Right lobe of liver (tissue), 6 donors: ENCODE data around the gene RBM33. TPM values are rescaled to one million over a fixed set of nuclear protein-coding genes. Genes with fewer than 3 reads are reported as not detected.
A peak's percentile ranks its signal among the peaks of the same experiment; 100 is the strongest.

Experiments used
- ATAC-seq, 4 donors: fragments of 200-7000 bp; cut with Tn5 transposase; one replicate each; pipeline ENCODE4 v1.9.1; 2020; ENCODE audit warnings: mild to moderate bottlenecking in 4 of 4, moderate library complexity in 4 of 4
- DNase-seq, 3 donors: peaks; one replicate each; pipeline ENCODE4 v3.0.0-alpha.2; 2020
- H3K27ac ChIP-seq, 3 donors: fragments of 200-600 bp; one replicate each; pipeline ENCODE4 v1.8.0; 2022
- H3K27me3 ChIP-seq, 2 donors: fragments of 200-600 bp; one replicate each; pipeline ENCODE4 v1.8.0; 2022
- H3K36me3 ChIP-seq, 4 donors: fragments of 200-600 bp; sonication (generic) in 1 of 4; one replicate each; pipeline versions ENCODE4 v1.5.1 to v1.8.0; 2017 to 2022; ENCODE audit warnings: control low read depth in 1 of 4
- H3K4me1 ChIP-seq, 4 donors: fragments of 200-600 bp; sonication (generic) in 1 of 4; one replicate each; pipeline versions ENCODE4 v1.5.1 to v1.8.0; 2017 to 2022; ENCODE audit warnings: control low read depth in 1 of 4
- H3K4me3 ChIP-seq, 3 donors: fragments of 200-600 bp; one replicate each; pipeline ENCODE4 v1.8.0; 2022
- H3K9me3 ChIP-seq, 4 donors: fragments of 200-600 bp; sonication (generic) in 1 of 4; one replicate each; pipeline versions ENCODE4 v1.5.1 to v1.8.0; 2017 to 2022; ENCODE audit warnings: control low read depth in 1 of 4
- POLR2A ChIP-seq: fragments of 450-650 bp; IDR thresholded peaks from one replicate; pipeline ENCODE4 v1.6.1; 2017; ENCODE audit warnings: antibody characterized with exemption, mild to moderate bottlenecking
- WGBS: methylation state at CpG from one replicate; pipeline ENCODE4 v1.1.6; 2018; ENCODE audit warnings: low coverage, low lambda C conversion rate; ENCODE audit not compliant: insufficient coverage; ENCODE audit errors: missing lambda C conversion rate; 5-methylcytosine and 5-hydroxymethylcytosine counted together
- intact Hi-C, 2 donors: fragments of 100-400 bp; cut with DNase I; formaldehyde crosslinking; loops; one replicate each; pipeline versions ENCODE4 v1.11.2 to v1.14.1; 2022
- total RNA-seq, 6 experiments: library from RNA; depleted of rRNA in 2 of 6; stranded (reverse); fragments of >200 nt in 2 of 6; fragmentation: NEBNext Ultra II Directional in 3 of 6; extraction: Animal tissue kit (Norgen Biotek cat#: 25700) in 3 of 6; gene quantifications; one replicate each; pipeline versions ENCODE4 v1.1.0 to v1.2.4, GENCODE V29; 2016 to 2023
- TF ChIP-seq, protein P1 (sequence below), 4 donors: fragments of 200-600 bp in 3 of 4; fragments of 450-650 bp in 1 of 4; IDR thresholded peaks; one replicate each; pipeline versions ENCODE4 v1.5.1 to v1.8.0; 2016 to 2022; ENCODE audit warnings: antibody characterized with exemption in 4 of 4, mild to moderate bottlenecking in 2 of 4
- donor health status: DM: no; HTN: yes; CAD: no.
- donor health status: DM: no; HTN: no; CAD: no.
- donor health status: DM: no; HTN: no; CAD: no.
- donor health status: DM: no; HTN: yes; CAD: no.
- donor health status: DM: no; HTN: yes; CAD: no.

Gene RBM33
- total RNA-seq, 6 experiments from 2014 or later, result 24.9 to 55.1 (median 32.0) TPM

DNA sequence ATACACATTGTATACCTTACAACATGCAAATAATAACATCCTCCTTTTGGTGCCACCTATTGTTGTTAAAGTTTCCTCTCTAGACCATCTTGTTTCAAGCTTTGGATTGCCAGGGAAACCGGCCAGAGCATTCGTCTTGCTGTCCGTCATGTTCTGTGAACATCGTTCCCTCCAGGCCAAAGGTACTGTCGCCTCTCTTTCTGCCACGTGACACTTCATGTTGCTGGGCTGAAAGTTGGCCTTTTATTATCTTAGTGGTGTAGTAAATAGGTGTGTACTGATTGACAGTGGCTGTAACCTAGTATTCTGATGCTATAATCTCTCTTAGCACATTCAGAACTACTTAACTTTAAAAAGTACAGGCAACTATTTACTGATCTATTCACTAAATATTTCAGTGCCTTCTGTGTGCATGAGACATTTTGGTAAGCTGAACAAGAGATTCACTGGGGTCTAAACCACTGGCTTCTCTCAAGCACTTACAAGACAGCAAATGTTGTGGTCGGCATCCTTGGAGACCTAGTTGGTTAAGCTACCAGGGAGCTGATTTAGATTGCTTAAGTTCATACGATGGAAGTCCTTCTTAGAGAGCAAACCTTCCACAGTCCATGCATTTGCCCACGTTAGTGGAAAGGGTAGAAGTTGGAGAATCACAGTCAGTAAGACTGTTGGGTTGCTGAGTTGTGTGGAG, 115.4 kb downstream of the RBM33 start:
- Histone ChIP-seq H3K27me3 (no peaks in the 10 kb centered on the region), H3K27ac (no peak overlapping the region), H3K9me3 (no peaks in the 10 kb centered on the region), H3K4me3 (no peak overlapping the region), H3K4me1 (no peaks in the 10 kb centered on the region), H3K36me3 (peaks cover 2 to 15% (median 9%) of the 10 kb centered on the region in 4 donors)
- ATAC-seq (peak; percentile 22 to 56 (median 54)), DNase-seq (no peak)
- intact Hi-C loops, result no loop called here
- WGBS, result 58% methylated on average over 6 of the region's 9 CpGs
- no peak for TF ChIP-seq POLR2A
- TF ChIP-seq, protein P1, sequence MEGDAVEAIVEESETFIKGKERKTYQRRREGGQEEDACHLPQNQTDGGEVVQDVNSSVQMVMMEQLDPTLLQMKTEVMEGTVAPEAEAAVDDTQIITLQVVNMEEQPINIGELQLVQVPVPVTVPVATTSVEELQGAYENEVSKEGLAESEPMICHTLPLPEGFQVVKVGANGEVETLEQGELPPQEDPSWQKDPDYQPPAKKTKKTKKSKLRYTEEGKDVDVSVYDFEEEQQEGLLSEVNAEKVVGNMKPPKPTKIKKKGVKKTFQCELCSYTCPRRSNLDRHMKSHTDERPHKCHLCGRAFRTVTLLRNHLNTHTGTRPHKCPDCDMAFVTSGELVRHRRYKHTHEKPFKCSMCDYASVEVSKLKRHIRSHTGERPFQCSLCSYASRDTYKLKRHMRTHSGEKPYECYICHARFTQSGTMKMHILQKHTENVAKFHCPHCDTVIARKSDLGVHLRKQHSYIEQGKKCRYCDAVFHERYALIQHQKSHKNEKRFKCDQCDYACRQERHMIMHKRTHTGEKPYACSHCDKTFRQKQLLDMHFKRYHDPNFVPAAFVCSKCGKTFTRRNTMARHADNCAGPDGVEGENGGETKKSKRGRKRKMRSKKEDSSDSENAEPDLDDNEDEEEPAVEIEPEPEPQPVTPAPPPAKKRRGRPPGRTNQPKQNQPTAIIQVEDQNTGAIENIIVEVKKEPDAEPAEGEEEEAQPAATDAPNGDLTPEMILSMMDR (IDR thresholded peaks at IDR 0.05), result no peak

DNA sequence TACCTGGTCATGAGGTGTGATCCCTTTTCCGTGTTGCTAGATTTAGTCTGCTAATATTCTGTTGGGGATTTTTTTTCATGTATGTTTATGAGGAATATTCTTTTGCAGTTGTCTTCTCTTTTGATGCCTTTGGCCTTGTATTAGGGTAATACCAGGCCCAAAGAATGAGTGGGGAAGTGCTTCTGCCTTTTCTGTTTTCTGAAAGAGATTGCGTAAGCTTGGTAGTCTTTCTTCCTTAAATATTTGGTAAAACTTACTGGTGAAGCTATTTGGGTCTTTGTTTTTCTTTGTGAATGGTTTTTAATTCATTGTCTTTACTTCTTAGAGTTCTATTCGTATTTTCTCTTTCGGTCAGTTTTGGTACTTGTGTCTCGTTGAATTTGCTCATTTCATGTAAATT, 116.7 kb downstream of the RBM33 start:
- TF ChIP-seq POLR2A, result no peak
- TF ChIP-seq, protein P1 (IDR thresholded peaks at IDR 0.05), result no peak
- no peaks in the 10 kb centered on the region for H3K27me3 ChIP-seq
- H3K9me3 ChIP-seq, result no peaks in the 10 kb centered on the region
- DNase-seq (no peak), ATAC-seq (no peak)
- no peaks in the 10 kb centered on the region for H3K4me1 ChIP-seq
- peaks cover 3 to 28% (median 16%) of the 10 kb centered on the region in 4 donors for H3K36me3 ChIP-seq
- intact Hi-C loops, result no loop called here
- no peak overlapping the region for H3K4me3 ChIP-seq
- no peak overlapping the region for H3K27ac ChIP-seq
- 70% methylated on average over 5 of the region's 5 CpGs for WGBS

DNA sequence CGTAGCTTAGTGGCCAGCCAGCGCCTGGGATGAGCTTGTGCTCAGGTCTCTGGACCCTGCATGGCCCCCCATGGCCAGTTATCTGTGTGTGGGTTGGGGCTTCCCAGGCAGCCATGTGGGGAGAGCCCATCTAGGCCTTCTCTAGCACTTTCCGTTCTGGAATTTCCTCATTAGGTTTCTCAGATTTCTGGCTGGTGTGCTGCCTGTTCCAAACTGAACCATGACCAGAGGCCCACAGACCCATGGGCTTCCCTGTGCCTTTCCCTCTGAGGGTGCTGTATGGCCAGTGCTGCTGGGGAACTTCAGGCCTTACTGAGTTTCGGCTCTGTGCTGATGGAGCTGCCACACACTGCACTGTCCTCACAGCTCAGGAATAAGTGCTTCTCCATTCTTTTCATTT, 117.6 kb downstream of the RBM33 start:
- 72% methylated on average over 3 of the region's 4 CpGs for WGBS
- Histone ChIP-seq H3K27me3 (no peaks in the 10 kb centered on the region), H3K9me3 (no peaks in the 10 kb centered on the region), H3K36me3 (peaks cover 4 to 35% (median 21%) of the 10 kb centered on the region in 4 donors), H3K27ac (no peak overlapping the region), H3K4me3 (no peak overlapping the region), H3K4me1 (no peaks in the 10 kb centered on the region)
- no peak for DNase-seq
- no peak for ATAC-seq
- TF ChIP-seq, protein P1 (IDR thresholded peaks at IDR 0.05), result no peak
- TF ChIP-seq POLR2A, result no peak
- intact Hi-C loops, result no loop called here

DNA sequence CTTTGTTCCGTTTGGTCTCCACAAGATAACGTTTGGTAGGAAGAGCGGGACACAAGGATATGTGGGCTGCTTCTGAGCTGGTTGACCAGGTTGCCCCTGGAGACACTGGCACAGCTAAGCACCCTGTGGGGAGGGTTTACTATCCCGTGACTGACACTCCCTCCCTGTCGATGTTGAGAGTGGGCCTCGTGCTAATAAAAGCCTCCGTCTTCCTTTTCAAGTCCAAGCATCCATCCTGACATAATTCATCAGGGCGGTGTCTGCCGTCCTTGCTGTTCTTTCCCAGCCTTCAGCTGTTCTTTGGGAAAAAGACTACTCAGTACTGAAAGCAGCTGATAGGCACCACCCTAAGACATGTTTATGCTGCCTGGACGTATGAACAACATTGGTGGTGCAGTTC, 118.2 kb downstream of the RBM33 start:
- WGBS, result 82% methylated on average over 8 of the region's 10 CpGs
- no peak for TF ChIP-seq POLR2A
- TF ChIP-seq, protein P1 (IDR thresholded peaks at IDR 0.05), result no peak
- no peaks in the 10 kb centered on the region for H3K27me3 ChIP-seq
- intact Hi-C loops, result no loop called here
- no peaks in the 10 kb centered on the region for H3K4me1 ChIP-seq
- peaks cover 7 to 41% (median 23%) of the 10 kb centered on the region in 4 donors for H3K36me3 ChIP-seq
- no peaks in the 10 kb centered on the region for H3K9me3 ChIP-seq
- no peak for ATAC-seq
- no peak overlapping the region for H3K4me3 ChIP-seq
- no peak overlapping the region for H3K27ac ChIP-seq
- DNase-seq, result no peak
